Urothelium cell line (cell line): ENCODE data around the gene KIF2C.
"Not testable (repeated sequence)": the region's sequence is repeated elsewhere in the genome, so short reads cannot be mapped to it uniquely, and the experiment has no call there.

Source experiments
- DNase-seq: peaks from one replicate; pipeline ENCODE4 v3.0.0; 2011; ENCODE audit warnings: low spot score, mixed read lengths
- FAIRE-seq: peaks from 2 replicates; lab custom pipeline; 2011; peaks lifted over from hg19 to GRCh38; lab: Jason Lieb, UNC

KIF2C gene

GRCh38 chr1:44739307-44740178 lies at the start of gene KIF2C:
KIF2C (plus strand) TSS chr1:44739837; CDS start chr1:44739933, 96 bp downstream.
- FAIRE-seq = peak; percentile 20
- peak; percentile 100 for DNase-seq

DNA sequence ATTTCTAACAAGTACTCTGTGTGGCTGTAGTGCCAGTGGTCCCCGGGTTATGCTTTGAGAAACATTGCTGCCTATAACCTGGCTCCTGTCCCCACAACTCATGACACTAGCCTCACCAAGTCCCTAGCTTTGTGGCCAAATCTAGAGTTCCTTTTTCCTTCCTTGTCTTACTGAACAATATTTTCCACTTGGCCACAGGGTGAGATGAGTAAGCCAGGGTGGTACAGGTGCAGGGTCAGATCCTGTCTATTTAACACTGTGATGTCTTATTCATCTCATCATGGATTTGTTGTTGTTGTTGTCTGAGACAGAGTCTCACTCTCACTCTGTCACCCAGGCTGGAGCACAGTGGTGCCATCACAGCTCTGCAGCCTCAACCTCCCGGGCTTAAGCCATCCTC lies 46.5 kb upstream of the KIF2C start:
- FAIRE-seq = no peak
- DNase-seq = no peak

DNA sequence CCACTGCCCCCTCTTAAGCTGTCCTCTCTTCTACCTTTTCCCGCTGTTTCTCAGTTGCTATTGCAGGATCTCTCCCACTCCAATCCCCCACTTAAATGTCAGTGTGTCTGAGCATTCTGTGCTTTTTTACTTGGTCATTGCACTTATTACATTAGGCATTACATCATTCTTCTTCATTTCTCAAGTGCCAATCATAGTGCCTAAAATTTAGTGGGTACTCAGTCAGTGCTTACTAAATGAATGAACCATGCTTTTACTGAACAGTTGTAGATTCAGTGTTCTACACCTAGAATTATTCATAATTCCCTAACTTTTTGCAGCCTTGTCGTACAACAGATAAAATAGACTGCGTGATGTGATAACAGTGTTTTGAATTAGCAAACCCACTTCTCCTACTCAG lies 45.7 kb upstream of the KIF2C start:
- FAIRE-seq (no peak), DNase-seq (no peak)

DNA sequence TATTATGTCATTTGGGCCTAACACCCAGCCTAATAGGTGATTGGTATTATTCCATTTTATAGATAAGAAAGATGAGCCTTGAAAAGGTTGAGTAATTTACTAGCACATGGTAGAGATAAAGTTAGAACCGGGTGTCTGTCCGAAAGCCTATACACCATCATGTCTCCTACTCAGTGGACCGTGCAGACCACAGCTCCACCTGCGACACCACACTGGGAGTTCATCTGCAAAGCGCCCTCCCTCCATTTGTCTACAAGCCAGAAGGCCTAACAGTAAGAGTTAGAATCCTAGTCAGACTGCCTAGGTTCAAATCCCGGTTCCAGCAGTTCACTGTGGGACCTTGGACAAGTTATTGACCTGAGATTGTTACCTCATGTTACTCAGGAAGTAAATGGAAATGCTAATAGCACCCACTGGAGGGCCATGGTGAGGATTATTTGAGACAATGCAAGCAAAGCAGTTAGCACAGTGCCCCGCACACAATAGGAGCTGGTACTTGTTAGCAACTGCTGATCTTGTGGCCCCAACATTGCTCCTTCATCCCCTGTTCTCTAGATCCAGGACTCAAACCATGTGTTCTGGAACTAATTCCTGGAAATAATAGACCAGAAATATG lies 44.7 kb upstream of the KIF2C start:
- FAIRE-seq (no peak), DNase-seq (no peak)

- no peak for DNase-seq
- FAIRE-seq = no peak
Measured at GRCh38 chr1:44695671-44696070, 44.0 kb upstream of the KIF2C start.

GRCh38 chr1:44696101-44696500 lies 43.5 kb upstream of the KIF2C start:
- DNase-seq = no peak
- no peak for FAIRE-seq

- no peak for DNase-seq
- FAIRE-seq = no peak
Measured at GRCh38 chr1:44696789-44697345, 42.8 kb upstream of the KIF2C start.

DNA sequence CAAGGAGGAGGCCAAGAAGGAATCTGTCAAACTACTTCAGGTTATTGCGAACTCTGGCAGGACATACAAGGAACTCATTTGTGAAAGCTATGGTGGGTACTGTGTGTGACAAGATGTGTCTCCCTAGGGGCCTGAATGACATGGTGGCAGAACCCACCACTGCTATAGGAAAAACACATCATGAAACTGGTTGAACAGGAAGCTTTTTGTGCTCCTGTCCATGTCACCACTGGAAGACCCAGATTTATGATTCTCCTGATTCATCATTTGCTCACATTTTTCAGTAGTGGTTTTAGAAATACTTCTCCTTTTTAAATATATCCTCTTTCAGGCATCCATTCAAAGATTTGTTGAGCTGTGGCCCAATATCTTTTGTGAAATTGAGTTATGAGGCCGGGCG lies 41.5 kb upstream of the KIF2C start:
- FAIRE-seq (no peak), DNase-seq (no peak)

DNA sequence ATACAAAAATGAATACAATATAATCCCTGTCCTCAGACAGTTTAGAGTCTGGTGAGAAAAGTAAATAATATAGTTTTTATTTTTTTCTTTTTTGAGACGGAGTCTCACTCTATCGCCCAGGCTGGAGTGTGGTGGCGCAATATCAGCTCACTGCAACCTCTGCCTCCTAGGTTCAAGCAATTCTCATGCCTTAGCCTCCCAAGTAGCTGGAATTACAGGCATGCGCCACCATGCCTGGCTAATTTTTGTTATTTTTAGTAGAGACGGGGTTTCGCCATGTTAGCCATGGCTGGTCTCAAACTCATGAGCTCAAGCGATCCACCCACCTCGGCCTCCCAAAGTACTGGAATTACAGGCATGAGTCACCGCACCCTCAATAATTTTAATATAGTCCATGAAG lies 40.3 kb upstream of the KIF2C start:
- FAIRE-seq, DNase-seq: not testable (repeated sequence)

DNA sequence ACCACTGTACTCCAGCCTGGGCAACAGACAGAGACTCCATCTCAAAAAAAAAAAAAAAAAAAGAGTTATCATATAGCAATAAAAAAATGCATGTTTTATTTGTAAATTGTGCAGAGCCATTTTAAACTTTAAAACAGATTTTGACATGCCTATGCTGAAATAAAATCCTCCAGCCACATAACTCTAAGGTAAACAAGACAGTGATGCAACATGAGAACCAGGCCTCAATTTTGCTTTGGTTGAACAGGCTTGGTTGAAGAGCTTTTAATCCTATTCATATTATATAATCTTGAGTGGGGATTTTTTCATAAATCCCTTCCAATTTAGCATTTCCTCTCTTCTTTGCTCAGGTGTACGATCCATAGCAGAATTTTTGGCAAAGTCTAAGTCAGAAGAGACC lies 39.1 kb upstream of the KIF2C start:
- FAIRE-seq (no peak), DNase-seq (no peak)

DNA sequence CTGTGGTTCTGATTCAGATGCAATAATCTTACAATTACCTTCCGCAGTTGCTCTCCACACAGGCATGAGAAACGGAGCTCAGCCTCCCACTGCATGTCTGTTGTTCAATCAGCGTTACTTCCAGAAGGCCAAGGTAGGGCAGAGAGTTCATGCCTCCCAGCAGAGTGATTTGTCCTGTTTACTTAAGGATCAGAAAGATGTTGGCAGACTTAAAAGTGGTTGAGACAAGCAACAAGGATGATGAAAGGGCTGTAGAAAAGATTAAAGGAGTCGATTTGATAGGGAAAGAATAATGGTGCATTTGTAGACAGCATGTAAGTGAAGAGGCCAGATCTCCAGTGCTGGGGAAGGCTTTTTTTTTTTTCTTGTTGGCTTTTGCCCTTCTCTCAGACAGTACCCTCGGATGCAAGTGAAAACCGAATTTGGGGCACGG lies 38.5 kb upstream of the KIF2C start:
- FAIRE-seq = no peak
- DNase-seq = no peak

- no peak for FAIRE-seq
- no peak for DNase-seq
Measured at GRCh38 chr1:44705470-44705869, 34.2 kb upstream of the KIF2C start.

DNA sequence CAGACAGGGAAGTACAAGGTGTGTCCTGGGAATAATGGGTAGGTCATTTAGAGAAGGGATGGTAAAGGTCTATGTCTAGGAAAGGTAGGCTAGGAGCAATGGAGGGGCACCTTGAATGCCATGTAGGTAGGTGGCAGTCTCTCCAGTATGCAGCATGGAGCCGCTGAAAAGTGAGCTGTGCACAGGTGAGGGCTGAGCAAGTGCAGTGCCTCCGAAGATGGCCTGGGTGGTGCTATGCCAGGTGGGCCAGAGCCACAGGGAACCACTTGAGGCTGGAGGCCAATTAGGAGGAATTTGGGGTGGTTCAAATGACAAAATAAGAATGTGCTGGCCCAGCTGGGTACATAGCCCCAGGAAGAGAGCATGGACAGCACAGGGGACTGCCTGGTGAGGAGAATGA lies 33.7 kb upstream of the KIF2C start:
- no peak for FAIRE-seq
- no peak for DNase-seq

DNA sequence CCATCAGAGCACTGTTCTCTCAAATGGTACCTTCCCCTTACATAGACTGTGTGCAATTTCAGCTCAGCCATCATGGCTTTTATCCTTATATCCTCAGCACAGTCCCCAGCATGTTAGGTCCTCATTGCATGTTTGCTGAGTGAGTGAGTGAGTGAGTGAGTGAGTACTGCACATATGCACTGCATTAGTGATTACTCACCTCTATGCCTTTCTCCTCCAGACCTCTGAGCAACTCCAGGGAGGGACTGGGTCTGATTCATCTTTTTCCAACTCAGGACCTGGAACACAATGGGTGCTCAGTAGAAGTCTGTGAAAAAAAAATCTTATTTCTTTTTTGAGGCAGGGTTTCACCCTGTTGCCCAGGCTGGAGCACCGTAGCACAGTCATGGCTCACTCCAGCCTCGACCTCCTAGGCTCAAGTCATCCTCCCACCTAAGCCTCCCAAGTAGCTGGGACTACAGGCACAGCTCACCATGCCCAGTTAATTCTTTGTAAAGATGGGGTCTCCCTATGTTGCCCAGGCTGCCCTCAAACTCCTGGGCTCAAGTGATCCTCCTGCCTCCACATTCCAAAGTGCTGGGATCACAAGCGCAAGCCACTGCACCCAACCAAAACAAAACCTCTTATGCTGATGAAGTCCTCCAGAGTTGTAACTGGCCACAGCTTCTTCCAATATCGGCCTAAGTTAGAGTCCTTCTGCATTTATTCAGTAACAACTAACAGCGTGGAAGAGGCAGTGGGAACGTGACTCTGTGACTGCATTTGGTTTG lies 32.3 kb upstream of the KIF2C start:
- peak; percentile 85 for FAIRE-seq
- DNase-seq = peak; percentile 89

- DNase-seq (peak; percentile 48), FAIRE-seq (no peak)
Measured at GRCh38 chr1:44707959-44708831, 31.4 kb upstream of the KIF2C start.

DNA sequence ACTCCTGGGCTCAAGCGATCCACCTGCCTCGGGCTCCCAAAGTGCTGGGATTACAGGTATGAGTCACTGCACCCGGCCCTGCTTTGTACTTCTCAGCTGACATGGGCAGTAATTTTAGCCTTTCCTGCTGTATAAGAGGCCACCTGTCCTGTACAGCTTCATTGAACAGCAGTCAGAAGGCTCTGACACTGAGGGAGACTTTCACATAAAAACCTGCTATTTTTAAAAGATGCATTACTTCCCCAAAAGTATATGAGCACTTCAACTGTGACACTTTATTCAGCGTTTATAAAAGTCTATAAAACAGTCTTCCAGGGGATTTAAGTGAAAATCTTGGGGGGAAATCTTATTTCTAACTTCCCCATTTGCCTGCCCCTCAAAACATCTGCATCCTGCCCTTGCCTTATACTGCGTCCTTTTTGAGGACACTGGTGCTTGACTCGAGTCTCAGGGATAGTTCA lies 26.3 kb upstream of the KIF2C start:
- FAIRE-seq = no peak
- DNase-seq = no peak

- FAIRE-seq (no peak), DNase-seq (no peak)
Measured at GRCh38 chr1:44714532-44714931, 25.1 kb upstream of the KIF2C start.

- FAIRE-seq (peak; percentile 90), DNase-seq (peak; percentile 89)
Measured at GRCh38 chr1:44714944-44715571, 24.6 kb upstream of the KIF2C start.

GRCh38 chr1:44717156-44717555 lies 22.5 kb upstream of the KIF2C start:
- DNase-seq (no peak), FAIRE-seq (no peak)

GRCh38 chr1:44717653-44718052 lies 22.0 kb upstream of the KIF2C start:
- no peak for FAIRE-seq

More at GRCh38 chr1:44717653-44718052, 22.0 kb upstream of the KIF2C start:
- no peak for DNase-seq
